Measurements from ENCODE around the gene TBC1D24.

Gene TBC1D24

GRCh38 chr16:2511996-2512734 is 37.2 kb downstream of the TBC1D24 start:
- TF ChIP-seq ARNTL (CRISPR knock-in tag; IDR thresholded peaks at IDR 0.05; ENCODE audit: borderline replicate concordance, low read depth) = no peak
- no peak for ATAC-seq

GRCh38 chr16:2512735-2513404 is 37.9 kb downstream of the TBC1D24 start:
- no peak for TF ChIP-seq TOX (CRISPR knock-in tag; IDR thresholded peaks at IDR 0.05; ENCODE audit: borderline replicate concordance)
- TF ChIP-seq CREB5 (CRISPR knock-in tag; IDR thresholded peaks at IDR 0.05; ENCODE audit: low read depth) = no peak
- TF ChIP-seq ISL1 (CRISPR knock-in tag; IDR thresholded peaks at IDR 0.05) = no peak
- TF ChIP-seq ZNF8 (CRISPR knock-in tag; IDR thresholded peaks at IDR 0.05) = no peak
- TF ChIP-seq PATZ1 (CRISPR knock-in tag; IDR thresholded peaks at IDR 0.05; ENCODE audit: borderline replicate concordance) = no peak
- no peak for TF ChIP-seq ARNTL (CRISPR knock-in tag; IDR thresholded peaks at IDR 0.05; ENCODE audit: borderline replicate concordance, low read depth)
- no peak for TF ChIP-seq ZC3H10 (CRISPR knock-in tag; IDR thresholded peaks at IDR 0.05)
- no peak for TF ChIP-seq ZNF70 (CRISPR knock-in tag; IDR thresholded peaks at IDR 0.05)
- TF ChIP-seq PPARA (CRISPR knock-in tag; IDR thresholded peaks at IDR 0.05; ENCODE audit: borderline replicate concordance) = no peak
- TF ChIP-seq GLIS3 (CRISPR knock-in tag; IDR thresholded peaks at IDR 0.05) = no peak
- TF ChIP-seq ZFP30 (CRISPR knock-in tag; IDR thresholded peaks at IDR 0.05) = no peak
- no peak for TF ChIP-seq BACH2 (CRISPR knock-in tag; IDR thresholded peaks at IDR 0.05; ENCODE audit: borderline replicate concordance)
- no peak for TF ChIP-seq CSDC2 (CRISPR knock-in tag; IDR thresholded peaks at IDR 0.05)
- TF ChIP-seq TCF4 (CRISPR knock-in tag; IDR thresholded peaks at IDR 0.05; ENCODE audit: borderline replicate concordance) = no peak
- no peak for TF ChIP-seq POU6F1 (CRISPR knock-in tag; IDR thresholded peaks at IDR 0.05; ENCODE audit: borderline replicate concordance, low read depth)
- no peak for TF ChIP-seq OSR1 (CRISPR knock-in tag; IDR thresholded peaks at IDR 0.05)
- no peak for TF ChIP-seq ZNF565 (CRISPR knock-in tag; conservative IDR thresholded peaks at IDR 0.05; ENCODE audit: low read depth)
- ATAC-seq = peak; percentile 3; the same call in 2 of the 3 replicates

- ATAC-seq = peak; percentile 90
- TF ChIP-seq CREB5 (CRISPR knock-in tag; IDR thresholded peaks at IDR 0.05; ENCODE audit: low read depth) (no peak), ISL1 (CRISPR knock-in tag; IDR thresholded peaks at IDR 0.05) (no peak), TCF4 (CRISPR knock-in tag; IDR thresholded peaks at IDR 0.05; ENCODE audit: borderline replicate concordance) (no peak), ZNF565 (CRISPR knock-in tag; conservative IDR thresholded peaks at IDR 0.05; ENCODE audit: low read depth) (no peak), CSRNP3 (CRISPR knock-in tag; IDR thresholded peaks at IDR 0.05) (no peak), ARNTL (CRISPR knock-in tag; IDR thresholded peaks at IDR 0.05; ENCODE audit: borderline replicate concordance, low read depth) (no peak), POU6F1 (CRISPR knock-in tag; IDR thresholded peaks at IDR 0.05; ENCODE audit: borderline replicate concordance, low read depth) (no peak), BACH2 (CRISPR knock-in tag; IDR thresholded peaks at IDR 0.05; ENCODE audit: borderline replicate concordance) (no peak), CSDC2 (CRISPR knock-in tag; IDR thresholded peaks at IDR 0.05) (no peak), RARB (CRISPR knock-in tag; IDR thresholded peaks at IDR 0.05) (no peak), ZC3H10 (CRISPR knock-in tag; IDR thresholded peaks at IDR 0.05) (no peak), OSR1 (CRISPR knock-in tag; IDR thresholded peaks at IDR 0.05) (no peak), GLIS3 (CRISPR knock-in tag; IDR thresholded peaks at IDR 0.05) (no peak), TOX (CRISPR knock-in tag; IDR thresholded peaks at IDR 0.05; ENCODE audit: borderline replicate concordance) (no peak), ZFP3 (CRISPR knock-in tag; IDR thresholded peaks at IDR 0.05) (no peak), ZFP30 (CRISPR knock-in tag; IDR thresholded peaks at IDR 0.05) (no peak), SNAI2 (CRISPR knock-in tag; IDR thresholded peaks at IDR 0.05) (no peak), ESRRG (CRISPR knock-in tag; IDR thresholded peaks at IDR 0.05) (no peak)
Observed at GRCh38 chr16:2513405-2514332, 38.7 kb downstream of the TBC1D24 start, which contains the start of gene ATP6V0C. Gene ATP6V0C (plus strand): TSS chr16:2513952. CDS start chr16:2514104, 152 bp downstream.

All from SK-N-SH treated with all-trans-retinoic acid at 6 μM for 48 hours (cell line).